ENCODE results near the gene TENM4.

DNA sequence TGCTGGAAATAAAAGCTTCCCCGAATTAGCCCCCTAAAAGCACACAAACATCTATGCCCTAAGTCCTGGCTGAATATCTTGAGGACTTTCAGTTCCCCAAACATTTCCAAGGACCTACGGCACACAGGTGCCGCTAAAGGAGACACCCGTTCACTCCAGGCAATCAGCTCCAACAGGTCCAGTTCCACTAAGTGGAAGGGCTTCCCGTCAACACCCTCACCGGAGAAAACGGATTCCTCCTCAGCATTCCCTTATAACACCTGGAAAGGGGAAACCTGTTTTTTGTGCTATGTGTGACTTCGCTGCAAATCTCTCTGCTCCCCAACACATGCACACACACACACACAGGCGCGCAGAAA lies 3.9 kb downstream of the TENM4 start:
- TF ChIP-seq ETV6 (CRISPR knock-in tag; conservative IDR thresholded peaks at IDR 0.05) (no peak), BHLHE40 (IDR thresholded peaks at IDR 0.05; ENCODE audit: low read length) (no peak), MAF1 (CRISPR knock-in tag; IDR thresholded peaks at IDR 0.05; ENCODE audit: borderline replicate concordance) (no peak), USF2 (IDR thresholded peaks at IDR 0.05; ENCODE audit: low read depth, low read length) (no peak), USF2 (CRISPR knock-in tag; IDR thresholded peaks at IDR 0.05; ENCODE audit: borderline replicate concordance) (no peak), ZBTB33 (CRISPR knock-in tag; IDR thresholded peaks at IDR 0.05) (no peak), NONO (IDR thresholded peaks at IDR 0.05) (no peak), NONO (CRISPR knock-in tag; conservative IDR thresholded peaks at IDR 0.05) (no peak), KDM1A (CRISPR knock-in tag; IDR thresholded peaks at IDR 0.05) (no peak), ZMAT5 (CRISPR knock-in tag; IDR thresholded peaks at IDR 0.05; ENCODE audit: borderline replicate concordance, low read depth) (no peak), EZH2 (conservative IDR thresholded peaks at IDR 0.05; ENCODE audit: low read depth, low read length) (no peak), EP300 (IDR thresholded peaks at IDR 0.05; ENCODE audit: low read depth in 2 of 2, low read length in 2 of 2) (no peak), EP300 (CRISPR knock-in tag; IDR thresholded peaks at IDR 0.05; ENCODE audit: borderline replicate concordance) (no peak), ZBTB38 (CRISPR knock-in tag; IDR thresholded peaks at IDR 0.05) (no peak), HBP1 (CRISPR knock-in tag; IDR thresholded peaks at IDR 0.05; ENCODE audit: low read depth) (no peak)
- TF ChIP-seq, protein P1, sequence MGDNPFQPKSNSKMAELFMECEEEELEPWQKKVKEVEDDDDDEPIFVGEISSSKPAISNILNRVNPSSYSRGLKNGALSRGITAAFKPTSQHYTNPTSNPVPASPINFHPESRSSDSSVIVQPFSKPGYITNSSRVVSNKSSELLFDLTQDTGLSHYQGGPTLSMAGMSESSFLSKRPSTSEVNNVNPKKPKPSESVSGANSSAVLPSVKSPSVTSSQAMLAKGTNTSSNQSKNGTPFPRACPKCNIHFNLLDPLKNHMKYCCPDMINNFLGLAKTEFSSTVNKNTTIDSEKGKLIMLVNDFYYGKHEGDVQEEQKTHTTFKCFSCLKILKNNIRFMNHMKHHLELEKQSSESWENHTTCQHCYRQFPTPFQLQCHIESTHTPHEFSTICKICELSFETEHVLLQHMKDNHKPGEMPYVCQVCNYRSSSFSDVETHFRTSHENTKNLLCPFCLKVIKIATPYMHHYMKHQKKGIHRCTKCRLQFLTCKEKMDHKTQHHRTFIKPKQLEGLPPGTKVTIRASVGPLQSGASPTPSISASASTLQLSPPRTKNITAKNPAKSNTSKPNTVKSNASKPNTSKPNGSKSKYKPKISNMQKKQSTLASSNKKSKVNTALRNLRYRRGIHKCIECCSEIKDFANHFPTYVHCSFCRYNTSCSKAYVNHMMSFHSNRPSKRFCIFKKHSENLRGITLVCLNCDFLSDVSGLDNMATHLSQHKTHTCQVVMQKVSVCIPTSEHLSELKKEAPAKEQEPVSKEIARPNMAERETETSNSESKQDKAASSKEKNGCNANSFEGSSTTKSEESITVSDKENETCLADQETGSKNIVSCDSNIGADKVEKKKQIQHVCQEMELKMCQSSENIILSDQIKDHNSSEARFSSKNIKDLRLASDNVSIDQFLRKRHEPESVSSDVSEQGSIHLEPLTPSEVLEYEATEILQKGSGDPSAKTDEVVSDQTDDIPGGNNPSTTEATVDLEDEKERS (CRISPR knock-in tag; IDR thresholded peaks at IDR 0.05) = no peak
- TF ChIP-seq, protein P2, sequence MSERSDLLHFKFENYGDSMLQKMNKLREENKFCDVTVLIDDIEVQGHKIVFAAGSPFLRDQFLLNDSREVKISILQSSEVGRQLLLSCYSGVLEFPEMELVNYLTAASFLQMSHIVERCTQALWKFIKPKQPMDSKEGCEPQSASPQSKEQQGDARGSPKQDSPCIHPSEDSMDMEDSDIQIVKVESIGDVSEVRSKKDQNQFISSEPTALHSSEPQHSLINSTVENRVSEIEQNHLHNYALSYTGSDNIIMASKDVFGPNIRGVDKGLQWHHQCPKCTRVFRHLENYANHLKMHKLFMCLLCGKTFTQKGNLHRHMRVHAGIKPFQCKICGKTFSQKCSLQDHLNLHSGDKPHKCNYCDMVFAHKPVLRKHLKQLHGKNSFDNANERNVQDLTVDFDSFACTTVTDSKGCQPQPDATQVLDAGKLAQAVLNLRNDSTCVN (CRISPR knock-in tag; IDR thresholded peaks at IDR 0.05; ENCODE audit: borderline replicate concordance) = no peak

Data from HepG2 (cell line).